AG04449 (cell line): ENCODE data around the gene TMEM134.

Experiments used
- CTCF ChIA-PET: fragments of 350-600 bp; formaldehyde crosslinking; extraction: SDS; loops from one replicate; lab custom pipeline; 2021; ENCODE audit warnings: antibody characterized with exemption; lab: Yijun Ruan, JAX
- POLR2A ChIA-PET: fragments of 400-600, 350-600 bp; formaldehyde crosslinking; extraction: SDS; loops from one replicate; lab custom pipeline; 2020; ENCODE audit warnings: antibody characterized with exemption, inconsistent platforms; lab: Yijun Ruan, JAX
- DNase-seq: peaks from one replicate; pipeline ENCODE4 v3.0.0-alpha.2; 2010; ENCODE audit warnings: low read depth, low spot score
- H3K4me3 ChIP-seq: 2 replicates; pipeline ENCODE4 v1.5.1; 2011; ENCODE audit warnings: low read depth, mild to moderate bottlenecking, control low read depth, low read length
- TF ChIP-seq, protein P1 (sequence below): IDR thresholded peaks from one replicate; pipeline ENCODE4 v1.5.1; 2011; ENCODE audit warnings: mild to moderate bottlenecking, moderate library complexity, low read length, control low read depth, inconsistent platforms; ENCODE audit not compliant: insufficient read depth; ENCODE audit errors: missing control alignments

Gene TMEM134

DNA sequence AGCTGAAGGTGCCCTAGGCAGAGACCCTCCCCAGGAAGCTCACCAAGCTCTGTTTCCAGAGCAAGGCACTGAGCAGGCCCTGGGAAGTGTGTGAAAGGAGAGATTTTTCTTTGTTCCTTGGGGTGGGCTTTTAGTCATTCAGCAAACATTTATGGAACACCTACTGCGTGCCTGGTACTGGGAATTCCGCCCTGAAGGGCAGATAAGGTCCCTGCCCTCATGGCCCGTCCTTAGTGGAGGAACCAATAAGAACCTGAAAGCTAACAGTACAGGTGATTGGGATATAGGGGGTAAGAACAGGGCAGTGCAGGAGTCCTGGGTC lies 3.9 kb downstream of the TMEM134 start:
- CTCF ChIA-PET, result interaction anchor here (1.0 kb wide), 1 partner anchor 64 kb away, joined by 4 read pairs; the partner anchor contains the start of gene PPP1CA
- TF ChIP-seq, protein P1, sequence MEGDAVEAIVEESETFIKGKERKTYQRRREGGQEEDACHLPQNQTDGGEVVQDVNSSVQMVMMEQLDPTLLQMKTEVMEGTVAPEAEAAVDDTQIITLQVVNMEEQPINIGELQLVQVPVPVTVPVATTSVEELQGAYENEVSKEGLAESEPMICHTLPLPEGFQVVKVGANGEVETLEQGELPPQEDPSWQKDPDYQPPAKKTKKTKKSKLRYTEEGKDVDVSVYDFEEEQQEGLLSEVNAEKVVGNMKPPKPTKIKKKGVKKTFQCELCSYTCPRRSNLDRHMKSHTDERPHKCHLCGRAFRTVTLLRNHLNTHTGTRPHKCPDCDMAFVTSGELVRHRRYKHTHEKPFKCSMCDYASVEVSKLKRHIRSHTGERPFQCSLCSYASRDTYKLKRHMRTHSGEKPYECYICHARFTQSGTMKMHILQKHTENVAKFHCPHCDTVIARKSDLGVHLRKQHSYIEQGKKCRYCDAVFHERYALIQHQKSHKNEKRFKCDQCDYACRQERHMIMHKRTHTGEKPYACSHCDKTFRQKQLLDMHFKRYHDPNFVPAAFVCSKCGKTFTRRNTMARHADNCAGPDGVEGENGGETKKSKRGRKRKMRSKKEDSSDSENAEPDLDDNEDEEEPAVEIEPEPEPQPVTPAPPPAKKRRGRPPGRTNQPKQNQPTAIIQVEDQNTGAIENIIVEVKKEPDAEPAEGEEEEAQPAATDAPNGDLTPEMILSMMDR, result no peak
- DNase-seq, result no peak
- H3K4me3 ChIP-seq, result peak overlapping the region; percentile 70
- POLR2A ChIA-PET, result no interaction called here

- TF ChIP-seq, protein P1, result no peak
- DNase-seq, result no peak
- H3K4me3 ChIP-seq, result peak overlapping the region; percentile 70
- CTCF ChIA-PET, result interaction anchor here (1.0 kb wide), 1 partner anchor 64 kb away, joined by 4 read pairs; the partner anchor contains the start of gene PPP1CA
- POLR2A ChIA-PET, result no interaction called here
Measured at GRCh38 chr11:67464411-67465188, 4.5 kb downstream of the TMEM134 start.

DNA sequence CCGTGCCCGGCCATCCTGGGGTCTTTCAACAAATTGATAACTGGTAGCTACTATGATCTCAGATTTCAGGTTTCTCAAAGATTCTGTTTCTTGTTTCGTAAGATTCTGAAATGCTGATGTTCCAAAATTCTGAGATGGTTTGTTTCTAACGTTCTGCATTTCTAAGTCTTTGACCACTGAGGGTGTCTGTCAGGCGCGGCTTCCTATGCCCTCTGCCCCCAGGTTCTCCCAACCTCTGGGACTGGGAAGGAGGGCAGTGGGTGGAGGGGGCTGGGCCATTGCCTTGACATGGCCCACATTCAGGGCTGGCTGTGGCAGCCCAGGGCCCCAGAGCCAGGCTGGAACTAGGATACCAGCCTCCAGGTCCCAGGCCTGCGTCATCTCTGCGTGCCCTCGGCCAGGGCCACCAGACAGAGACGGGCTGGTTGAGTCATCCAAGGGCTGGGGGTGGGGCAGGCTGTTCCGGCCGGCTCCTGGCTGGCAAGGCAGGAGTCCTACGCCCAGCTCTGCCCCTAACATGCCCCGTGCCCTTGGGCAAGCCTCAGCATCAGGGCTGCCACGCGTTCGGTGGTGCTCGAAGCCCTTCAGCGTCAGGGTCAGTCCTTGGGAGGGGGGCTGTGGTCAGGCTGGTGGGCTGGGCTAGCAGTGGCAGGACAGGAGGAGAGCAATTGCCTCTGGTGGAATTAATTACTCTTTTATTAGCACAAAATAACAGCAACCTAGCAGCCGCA lies 5.2 kb downstream of the TMEM134 start:
- ChIA-PET CTCF (no interaction called here), POLR2A (no interaction called here)
- peak overlapping the region; percentile 70 for H3K4me3 ChIP-seq
- TF ChIP-seq, protein P1, result no peak
- DNase-seq, result no peak

- no peak overlapping the region for H3K4me3 ChIP-seq
- CTCF ChIA-PET, result no interaction called here
- POLR2A ChIA-PET, result no interaction called here
- TF ChIP-seq, protein P1, result no peak
- DNase-seq, result no peak
Measured at GRCh38 chr11:67463186-67463585, 5.9 kb downstream of the TMEM134 start.

DNA sequence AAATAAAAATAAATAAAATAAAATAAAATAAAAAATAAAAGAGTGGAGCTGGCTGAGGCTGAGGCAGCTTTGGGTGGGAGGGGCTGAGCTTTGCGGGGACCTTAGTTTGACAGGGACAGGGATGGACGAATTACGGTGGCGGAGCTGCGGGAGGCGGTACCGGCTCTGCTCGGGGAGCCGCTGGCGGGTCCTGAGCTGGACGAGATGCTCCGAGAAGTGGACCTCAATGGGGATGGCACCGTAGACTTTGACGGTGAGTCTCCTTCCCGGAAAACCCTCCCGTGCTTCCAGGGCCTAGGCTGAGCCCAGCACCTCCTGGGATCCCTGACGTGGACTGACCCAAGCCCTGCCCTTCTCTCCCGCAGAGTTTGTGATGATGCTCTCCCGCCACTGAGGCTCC lies 10.8 kb downstream of the TMEM134 start:
- TF ChIP-seq, protein P1, result no peak
- DNase-seq, result no peak
- POLR2A ChIA-PET, result interaction anchor here (0.6 to 1.5 kb wide), 2 partner anchors 10 to 21 kb away, joined by 3 to 8 read pairs; no protein-coding TSS in a partner anchor
- H3K4me3 ChIP-seq, result no peak overlapping the region
- CTCF ChIA-PET, result no interaction called here

- CTCF ChIA-PET, result no interaction called here
- POLR2A ChIA-PET, result no interaction called here
- TF ChIP-seq, protein P1, result no peak
- no peak for DNase-seq
- H3K4me3 ChIP-seq, result no peak overlapping the region
Measured at GRCh38 chr11:67457453-67457852, 11.6 kb downstream of the TMEM134 start.
